K562 (cell line): ENCODE measurements around the gene MALRD1. TPM values are rescaled to one million over a fixed set of nuclear protein-coding genes. Genes with fewer than 3 reads are reported as not detected.

Source experiments
- ATAC-seq: fragments of 200-7000 bp; cut with Tn5 transposase; 3 replicates; pipeline ENCODE4 v1.9.1; 2020; ENCODE audit warnings: moderate library complexity
- BruUV-seq: library from RNA; stranded (reverse); fragments of 400-500 nt; replicated peaks from 2 replicates; lab custom pipeline; 2021; lab: Mats Ljungman, UMichigan
- CTCF ChIA-PET: fragments of 300-600 bp; formaldehyde crosslinking; extraction: SDS; loops from one replicate; lab custom pipeline; 2021; ENCODE audit warnings: low intra/inter-chr PET ratio; lab: Yijun Ruan, JAX
- POLR2A ChIA-PET: fragments of 300-600, 350-650 bp; sonication (Branson Sonifier 250); formaldehyde crosslinking; extraction: SDS; loops from one replicate; lab custom pipeline; 2021; ENCODE audit warnings: antibody characterized with exemption, inconsistent platforms; lab: Yijun Ruan, JAX
- DNase-seq, 4 experiments: peaks; one replicate each; pipeline versions ENCODE4 v3.0.0 to v3.0.0-alpha.2; 2011 to 2018; ENCODE audit warnings: low spot score in 3 of 4, mixed read lengths in 3 of 4; ENCODE audit errors: extremely low read depth in 1 of 4
- FAIRE-seq: peaks from 2 replicates; lab custom pipeline; 2011; peaks lifted over from hg19 to GRCh38; lab: Jason Lieb, UNC
- H2AFZ ChIP-seq: 2 replicates; pipeline ENCODE4 v1.6.0; 2011; ENCODE audit warnings: low read depth, low read length, control low read depth, inconsistent platforms
- H3K27ac ChIP-seq: fragments of 200-600 bp; 3 replicates; pipeline ENCODE4 v1.8.0; 2011; ENCODE audit warnings: low read depth, mild to moderate bottlenecking, control low read depth, inconsistent platforms, low read length, moderate library complexity, mixed read lengths; ENCODE audit errors: extremely low read depth
- H3K27me3 ChIP-seq, 2 experiments: fragments of 300-600 bp in 1 of 2; 2 replicates in 1 of 2; 3 replicates in 1 of 2; pipeline versions ENCODE4 v1.6.0 to v1.8.0; 2011; ENCODE audit warnings: inconsistent platforms in 2 of 2, low read length in 2 of 2, mild to moderate bottlenecking in 1 of 2, mixed read lengths in 1 of 2, moderate library complexity in 1 of 2; ENCODE audit not compliant: control insufficient read depth in 2 of 2, insufficient read depth in 2 of 2
- H3K36me3 ChIP-seq: fragments of 300-600 bp; 3 replicates; pipeline ENCODE4 v1.8.0; 2011; ENCODE audit warnings: mild to moderate bottlenecking, low read length, inconsistent platforms; ENCODE audit not compliant: control insufficient read depth, insufficient read depth
- H3K4me1 ChIP-seq, 2 experiments: fragments of 200-600 bp in 1 of 2; replicated peaks in 1 of 2; 2 replicates in 1 of 2; 3 replicates in 1 of 2; pipeline versions ENCODE4 v1.5.1 to v1.8.0; 2011; ENCODE audit warnings: inconsistent platforms in 2 of 2, low read length in 2 of 2, mild to moderate bottlenecking in 1 of 2, mixed read lengths in 1 of 2, moderate library complexity in 1 of 2; ENCODE audit not compliant: control insufficient read depth in 2 of 2, insufficient read depth in 2 of 2
- H3K4me2 ChIP-seq: 2 replicates; pipeline ENCODE4 v1.6.1; 2011; ENCODE audit warnings: low read length, control low read depth, inconsistent platforms, mixed read lengths; ENCODE audit not compliant: insufficient read depth
- H3K4me3 ChIP-seq: fragments of 200-600 bp; sonication (generic), shearing (Covaris generic); 2 replicates; pipeline ENCODE4 v1.5.1; 2016; ENCODE audit warnings: control low read depth, inconsistent platforms
- H3K79me2 ChIP-seq: fragments of 200-600 bp; 3 replicates; pipeline ENCODE4 v1.8.0; 2011; ENCODE audit warnings: low read length, inconsistent platforms; ENCODE audit not compliant: control insufficient read depth, insufficient read depth
- H3K9ac ChIP-seq, 2 experiments: 2 replicates each; pipeline versions ENCODE4 v1.6.0 to v1.6.1; 2011; ENCODE audit warnings: low read depth in 2 of 2, low read length in 2 of 2, control low read depth in 1 of 2, inconsistent platforms in 1 of 2, mild to moderate bottlenecking in 1 of 2, mixed read lengths in 1 of 2; ENCODE audit not compliant: insufficient read depth in 1 of 2
- H3K9me1 ChIP-seq: one replicate; pipeline ENCODE4 v1.6.0; 2011; ENCODE audit warnings: inconsistent platforms, mild to moderate bottlenecking, low read length, moderate library complexity; ENCODE audit not compliant: control insufficient read depth, insufficient read depth
- H3K9me3 ChIP-seq: replicated peaks from 2 replicates; pipeline ENCODE4 v1.5.1; 2011; ENCODE audit warnings: low read depth, low read length, inconsistent platforms; ENCODE audit not compliant: control insufficient read depth, insufficient read depth
- H4K20me1 ChIP-seq: replicated peaks from 2 replicates; pipeline ENCODE4 v1.6.1; 2011; ENCODE audit warnings: low read length, inconsistent platforms, mixed read lengths; ENCODE audit not compliant: control insufficient read depth, insufficient read depth
- ARID2 ChIP-seq: fragments of 450-650 bp; IDR thresholded peaks from 2 replicates; pipeline ENCODE4 v1.6.1; 2017; ENCODE audit warnings: antibody characterized with exemption, mild to moderate bottlenecking
- ATF6 ChIP-seq: sonication (generic); formaldehyde crosslinking; IDR thresholded peaks from 2 replicates; pipeline ENCODE4 v1.4.0; 2020; ENCODE audit warnings: mild to moderate bottlenecking, missing genetic modification reagents
- CCAR2 ChIP-seq: fragments of 200-400 bp; formaldehyde crosslinking; IDR thresholded peaks from 2 replicates; pipeline ENCODE4 v1.6.1; 2017; ENCODE audit warnings: mild to moderate bottlenecking, low read depth, low read length
- CREB1 ChIP-seq, 2 experiments: sonication (generic) in 1 of 2; formaldehyde crosslinking in 1 of 2; IDR thresholded peaks; 2 replicates each; pipeline versions ENCODE4 v1.6.1 to v1.8.0; 2012 to 2022; ENCODE audit warnings: inconsistent platforms in 1 of 2, mild to moderate bottlenecking in 1 of 2, missing genetic modification reagents in 1 of 2, moderate library complexity in 1 of 2
- FOXJ3 ChIP-seq: sonication (generic); formaldehyde crosslinking; IDR thresholded peaks from 2 replicates; pipeline ENCODE4 v1.4.0; 2020; ENCODE audit warnings: mild to moderate bottlenecking, missing genetic modification reagents
- GATAD2B ChIP-seq: fragments of 450-650 bp; IDR thresholded peaks from 2 replicates; pipeline ENCODE4 v1.6.1; 2017; ENCODE audit warnings: mild to moderate bottlenecking, borderline replicate concordance
- HMGXB4 ChIP-seq: sonication (generic); formaldehyde crosslinking; IDR thresholded peaks from 2 replicates; pipeline ENCODE4 v1.8.1; 2023; ENCODE audit warnings: mild to moderate bottlenecking, missing genetic modification reagents
- MXI1 ChIP-seq: IDR thresholded peaks from 2 replicates; pipeline ENCODE4 v1.6.1; 2011; ENCODE audit warnings: low read depth, mild to moderate bottlenecking, improper control_type of control experiment, low read length
- NCOA4 ChIP-seq: fragments of 450-650 bp; IDR thresholded peaks from 2 replicates; pipeline ENCODE4 v1.6.1; 2018; ENCODE audit warnings: mild to moderate bottlenecking; ENCODE audit not compliant: partially characterized antibody
- SP1 ChIP-seq: sonication (generic); formaldehyde crosslinking; IDR thresholded peaks from 2 replicates; pipeline ENCODE4 v1.8.1; 2022; ENCODE audit warnings: mild to moderate bottlenecking, missing genetic modification reagents
- TAF9B ChIP-seq: fragments of 450-650 bp; IDR thresholded peaks from 2 replicates; pipeline ENCODE4 v1.6.1; 2018; ENCODE audit warnings: mild to moderate bottlenecking; ENCODE audit not compliant: partially characterized antibody
- THRA ChIP-seq: fragments of 450-650 bp; IDR thresholded peaks from 2 replicates; pipeline ENCODE4 v1.6.1; 2017; ENCODE audit warnings: mild to moderate bottlenecking, moderate library complexity
- TSC22D4 ChIP-seq: fragments of 450-650 bp; IDR thresholded peaks from 2 replicates; pipeline ENCODE4 v1.6.1; 2016; ENCODE audit warnings: missing genetic modification characterization, missing biosample characterization, control low read depth
- ZNF174 ChIP-seq: fragments of 250-450 bp; sonication (Bioruptor Pico); IDR thresholded peaks from 2 replicates; pipeline ENCODE4 v1.4.0; 2020; ENCODE audit warnings: mild to moderate bottlenecking
- ZNF79 ChIP-seq: fragments of 250-450 bp; sonication (Bioruptor Pico); IDR thresholded peaks from 2 replicates; pipeline ENCODE4 v1.4.0; 2020; ENCODE audit warnings: low read depth, mild to moderate bottlenecking, moderate library complexity
- WGBS: fragments of 100-300 bp; shearing (Covaris generic); methylation state at CpG from one replicate; pipeline ENCODE4 v1.1.6; 2016; ENCODE audit warnings: low coverage, mixed read lengths; ENCODE audit not compliant: insufficient coverage; ENCODE audit errors: missing lambda C conversion rate; 5-methylcytosine and 5-hydroxymethylcytosine counted together
- in situ Hi-C: fragments of 300-500 bp; cut with MboI; formaldehyde crosslinking; loops from 4 replicates; pipeline ENCODE4 v1.15.0; 2018; ENCODE audit warnings: inconsistent platforms, mixed read lengths
- intact Hi-C: fragments of 100-400 bp; cut with micrococcal nuclease; formaldehyde crosslinking; loops from 2 replicates; pipeline ENCODE4 v1.14.2; 2022
- polyA plus RNA-seq, 8 experiments: library from polyadenylated mRNA; depleted of rRNA in 4 of 8; stranded (reverse) in 5 of 8; unstranded in 3 of 8; fragments of >200 nt; fragmentation: Nextera tagmentation in 2 of 8; fragmentation: Illumina TruSeq in 1 of 8; extraction: Ambion mirVana in 2 of 8; extraction: Trizol in 1 of 8; gene quantifications; 2 replicates each; pipeline versions ENCODE4 v1.2.1 to v1.2.3, GENCODE V29; 2011 to 2014; ENCODE audit warnings: inconsistent platforms in 1 of 8, missing spikeins in 1 of 8
- total RNA-seq, 7 experiments: library from RNA; depleted of rRNA in 6 of 7; stranded (reverse); fragments of >200 nt in 6 of 7; fragmentation: Illumina TruSeq in 2 of 7; extraction: Trizol in 2 of 7; gene quantifications; 2 replicates each; pipeline versions ENCODE4 v1.2.1 to v1.2.3, GENCODE V29; 2011 to 2021; ENCODE audit warnings: low replicate concordance in 1 of 7

The MALRD1 gene
- total and polyA plus RNA-seq, 9 of the 15 experiments (the other 6 are each of a cell fraction or from before 2014, with no cell fraction given) = not detected

DNA sequence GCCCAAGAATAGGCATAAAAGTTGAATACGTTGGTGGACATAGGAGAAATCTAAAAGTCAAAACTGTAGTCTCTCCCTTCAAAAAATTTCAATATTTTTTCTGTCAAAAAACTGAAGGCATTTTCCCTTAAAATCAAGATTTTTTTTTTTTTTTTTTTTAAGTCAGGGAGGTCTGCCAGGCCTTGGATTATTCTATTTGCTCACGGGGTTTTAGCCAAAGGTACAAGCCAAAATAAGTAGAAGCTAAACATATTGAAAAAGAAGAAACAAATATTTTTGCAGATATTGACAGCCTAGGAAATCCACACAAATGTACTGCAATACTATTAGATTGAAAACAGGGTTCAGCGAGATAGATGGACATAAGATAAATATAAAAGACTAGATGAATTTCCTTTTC, 577.6 kb downstream of the MALRD1 start (continued):
- TF ChIP-seq ZNF79 (CRISPR knock-in tag) (no peak), CREB1 (IDR thresholded peaks at IDR 0.05) (no peak), CREB1 (CRISPR knock-in tag; IDR thresholded peaks at IDR 0.05) (no peak), HMGXB4 (CRISPR knock-in tag) (no peak), ZNF174 (CRISPR knock-in tag) (no peak), MXI1 (no peak), NCOA4 (no peak), FOXJ3 (CRISPR knock-in tag) (no peak), SP1 (CRISPR knock-in tag) (no peak)

GRCh38 chr10:19628767-19629560, 580.4 kb downstream of the MALRD1 start:
- Histone ChIP-seq H3K4me1 (no peaks in the 10 kb centered on the region), H3K9ac (no peak overlapping the region), H3K36me3 (no peaks in the 10 kb centered on the region), H3K27ac (no peak overlapping the region), H4K20me1 (no peaks in the 10 kb centered on the region), H3K4me2 (no peak overlapping the region), H3K79me2 (no peaks in the 10 kb centered on the region), H3K9me3 (no peaks in the 10 kb centered on the region), H3K27me3 (no peaks in the 10 kb centered on the region), H3K9me1 (no peaks in the 10 kb centered on the region), H2AFZ (no peak overlapping the region), H3K4me3 (no peak overlapping the region)
- ChIA-PET CTCF (no interaction called here), POLR2A (no interaction called here)
- BruUV-seq = no TSS peak
- ATAC-seq (no peak), DNase-seq (no peak), FAIRE-seq (no peak)
- in situ Hi-C loops (no loop called here), intact Hi-C loops (no loop called here)
- WGBS = under 1% methylated on average over 7 of the region's 7 CpGs
- TF ChIP-seq ARID2 (no peak), THRA (no peak), CCAR2 (no peak), GATAD2B (no peak), MXI1 (no peak), TAF9B (no peak), ATF6 (no peak), TSC22D4 (tag) (no peak)
